Kidney (tissue), 14 donors: ENCODE data around the gene CAMKMT. TPM values are rescaled to one million over a fixed set of nuclear protein-coding genes. Genes with fewer than 3 reads are reported as not detected.

Experiments used
- DNase-seq, 5 donors: peaks; one replicate each; pipeline ENCODE4 v3.0.0-alpha.2; 2013 to 2020
- FAIRE-seq: peaks from 2 replicates; lab custom pipeline; 2012; peaks lifted over from hg19 to GRCh38; lab: Jason Lieb, UNC
- H3K27ac ChIP-seq, 2 donors: one replicate each; pipeline ENCODE4 v1.7.0; 2013; ENCODE audit warnings: low read depth in 2 of 2, low read length in 2 of 2, inconsistent platforms in 1 of 2
- H3K27me3 ChIP-seq: one replicate; pipeline ENCODE4 v1.7.1; 2013; ENCODE audit warnings: low read length, inconsistent platforms; ENCODE audit not compliant: control insufficient read depth, insufficient read depth
- H3K36me3 ChIP-seq, 3 donors: one replicate each; pipeline versions ENCODE4 v1.7.0 to v1.7.1; 2013; ENCODE audit warnings: low read length in 3 of 3, control low read depth in 1 of 3, inconsistent platforms in 1 of 3; ENCODE audit not compliant: insufficient read depth in 3 of 3, control insufficient read depth in 2 of 3
- H3K4me1 ChIP-seq, 3 donors: one replicate each; pipeline versions ENCODE4 v1.7.0 to v1.7.1; 2013; ENCODE audit warnings: low read length in 3 of 3, inconsistent platforms in 1 of 3, low read depth in 1 of 3; ENCODE audit not compliant: control insufficient read depth in 2 of 3, insufficient read depth in 2 of 3
- H3K4me3 ChIP-seq, 3 donors: one replicate each; pipeline versions ENCODE4 v1.7.0 to v1.8.1; 2013; ENCODE audit warnings: low read length in 3 of 3, control low read depth in 1 of 3, inconsistent platforms in 1 of 3
- H3K9ac ChIP-seq, 3 donors: one replicate each; pipeline versions ENCODE4 v1.7.0 to v1.7.1; 2013; ENCODE audit warnings: low read length in 3 of 3, control low read depth in 1 of 3, inconsistent platforms in 1 of 3
- H3K9me3 ChIP-seq, 3 donors: one replicate each; pipeline versions ENCODE4 v1.7.0 to v1.7.1; 2013; ENCODE audit warnings: low read length in 3 of 3, control low read depth in 1 of 3, inconsistent platforms in 1 of 3; ENCODE audit not compliant: control insufficient read depth in 2 of 3, insufficient read depth in 1 of 3
- intact Hi-C: fragments of 100-400 bp; cut with DNase I; formaldehyde crosslinking; loops from one replicate; pipeline ENCODE4 v1.11.1; 2022
- polyA plus RNA-seq: library from polyadenylated mRNA; stranded (reverse); fragments of 350-450 nt; fragmentation: Illumina TruSeq; extraction: RNeasy Lipid Tissue Mini Kit (QIAGEN cat#74804); gene quantifications from one replicate; pipeline ENCODE4 v1.2.3, GENCODE V29; 2014; ENCODE audit warnings: low read depth, low replicate concordance; ENCODE audit not compliant: insufficient read depth
- total RNA-seq: library from RNA; stranded (reverse); fragmentation: NEBNext Ultra II Directional; extraction: Animal tissue kit (Norgen Biotek cat#: 25700); gene quantifications from one replicate; pipeline ENCODE4 v1.2.1, GENCODE V29; 2021
- TF ChIP-seq, protein P1 (sequence below): IDR thresholded peaks from 3 replicates; pipeline ENCODE4 v1.5.1; 2012; ENCODE audit warnings: mild to moderate bottlenecking, moderate library complexity, borderline replicate concordance; ENCODE audit not compliant: insufficient read depth; ENCODE audit errors: extremely low read depth
- donor health status: control.
- donor health status: control.
- donor health status: control.
- donor health status: control.
- donor health status: control.
- donor health status: DM: yes; HTN: yes; CAD: no.
- donor health status: Normal renal cell carcinoma (clear cell type).

Gene CAMKMT
- total and polyA plus RNA-seq, 2 donors from 2014 or later = 9.9 to 14.5 TPM

- no peaks in the 10 kb centered on the region for H3K36me3 ChIP-seq
- H3K27ac ChIP-seq = no peak overlapping the region
- H3K9me3 ChIP-seq = no peaks in the 10 kb centered on the region
- H3K27me3 ChIP-seq = no peaks in the 10 kb centered on the region
- FAIRE-seq (no peak), DNase-seq (no peak)
- no peak overlapping the region for H3K9ac ChIP-seq
- TF ChIP-seq, protein P1, sequence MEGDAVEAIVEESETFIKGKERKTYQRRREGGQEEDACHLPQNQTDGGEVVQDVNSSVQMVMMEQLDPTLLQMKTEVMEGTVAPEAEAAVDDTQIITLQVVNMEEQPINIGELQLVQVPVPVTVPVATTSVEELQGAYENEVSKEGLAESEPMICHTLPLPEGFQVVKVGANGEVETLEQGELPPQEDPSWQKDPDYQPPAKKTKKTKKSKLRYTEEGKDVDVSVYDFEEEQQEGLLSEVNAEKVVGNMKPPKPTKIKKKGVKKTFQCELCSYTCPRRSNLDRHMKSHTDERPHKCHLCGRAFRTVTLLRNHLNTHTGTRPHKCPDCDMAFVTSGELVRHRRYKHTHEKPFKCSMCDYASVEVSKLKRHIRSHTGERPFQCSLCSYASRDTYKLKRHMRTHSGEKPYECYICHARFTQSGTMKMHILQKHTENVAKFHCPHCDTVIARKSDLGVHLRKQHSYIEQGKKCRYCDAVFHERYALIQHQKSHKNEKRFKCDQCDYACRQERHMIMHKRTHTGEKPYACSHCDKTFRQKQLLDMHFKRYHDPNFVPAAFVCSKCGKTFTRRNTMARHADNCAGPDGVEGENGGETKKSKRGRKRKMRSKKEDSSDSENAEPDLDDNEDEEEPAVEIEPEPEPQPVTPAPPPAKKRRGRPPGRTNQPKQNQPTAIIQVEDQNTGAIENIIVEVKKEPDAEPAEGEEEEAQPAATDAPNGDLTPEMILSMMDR = no peak
- intact Hi-C loops = no loop called here
- no peak overlapping the region for H3K4me3 ChIP-seq
- peaks cover 0 to 4% (median 4%) of the 10 kb centered on the region in 3 donors for H3K4me1 ChIP-seq
These were observed 427.7 kb downstream of the CAMKMT start for GRCh38 chr2:44789446-44789845.

DNA sequence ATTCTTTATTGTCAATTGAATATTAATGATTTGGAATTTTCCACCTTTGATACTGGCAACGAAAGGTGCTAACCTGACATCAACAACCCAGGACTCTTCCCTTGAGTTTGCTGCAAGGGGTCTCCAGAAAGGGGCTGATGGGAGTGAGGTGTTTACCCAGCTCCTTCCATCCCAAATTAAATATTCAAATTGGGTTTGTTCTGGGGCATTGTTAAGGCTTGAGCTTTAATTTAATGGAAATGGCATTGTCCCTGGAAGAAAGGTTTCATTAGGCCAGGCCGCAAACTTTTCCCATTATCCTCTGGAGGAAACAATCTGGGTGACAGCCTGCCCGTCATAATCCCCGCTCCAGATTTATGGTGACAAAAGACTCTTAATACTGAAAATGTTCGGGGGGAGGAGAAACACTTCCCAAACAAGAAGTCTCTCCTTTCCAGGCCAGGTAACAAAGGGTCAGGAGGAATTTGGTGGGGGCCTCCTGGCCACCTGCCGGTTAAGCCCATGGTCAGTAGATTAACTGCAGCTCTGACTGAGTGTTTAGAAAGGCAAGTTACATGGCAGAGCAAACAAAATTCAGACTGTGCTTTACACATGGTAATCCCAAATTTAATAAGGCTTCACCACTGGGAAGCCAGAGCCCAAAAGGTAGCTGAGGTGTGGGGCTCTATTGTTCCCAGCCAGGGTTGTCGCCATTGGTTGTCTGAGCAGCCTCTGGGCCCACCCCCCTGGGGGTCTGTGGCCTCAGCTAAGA, 428.4 kb downstream of the CAMKMT start:
- H3K9ac ChIP-seq = no peak overlapping the region
- intact Hi-C loops = no loop called here
- peaks cover 0 to 4% (median 4%) of the 10 kb centered on the region in 3 donors for H3K4me1 ChIP-seq
- DNase-seq (no peak), FAIRE-seq (no peak)
- TF ChIP-seq, protein P1 = no peak
- H3K4me3 ChIP-seq = no peak overlapping the region
- no peaks in the 10 kb centered on the region for H3K36me3 ChIP-seq
- H3K27ac ChIP-seq = no peak overlapping the region
- no peaks in the 10 kb centered on the region for H3K9me3 ChIP-seq
- H3K27me3 ChIP-seq = no peaks in the 10 kb centered on the region

DNA sequence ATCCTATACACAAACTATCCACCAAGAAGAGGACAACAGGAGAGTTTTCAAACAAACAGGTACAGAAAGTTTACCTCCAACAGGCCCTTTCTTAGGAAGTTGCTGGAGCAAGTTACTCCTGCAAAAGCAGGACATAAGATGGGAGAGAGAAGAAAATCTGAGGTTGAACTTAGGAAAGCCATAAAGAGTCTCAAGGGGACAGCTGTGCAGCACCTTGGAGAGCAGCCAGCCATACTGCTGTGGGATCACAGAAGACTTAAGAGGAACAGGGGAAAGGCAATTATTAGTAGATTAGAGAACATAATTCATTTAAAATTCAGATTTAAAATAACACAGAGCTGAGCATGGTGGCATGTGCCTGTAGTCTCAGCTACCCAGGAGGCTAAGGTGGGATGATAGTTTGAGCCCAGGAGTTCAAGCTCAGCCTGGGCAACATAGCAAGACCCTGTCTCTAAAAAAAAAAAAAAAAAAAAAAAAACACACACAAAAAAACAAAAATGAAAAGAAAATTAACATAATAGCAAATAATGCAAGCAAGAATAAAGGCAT, 431.6 kb downstream of the CAMKMT start:
- Histone ChIP-seq H3K9ac (no peak overlapping the region), H3K27me3 (peaks cover 6% of the 10 kb centered on the region), H3K4me3 (no peak overlapping the region), H3K36me3 (no peaks in the 10 kb centered on the region), H3K27ac (no peak overlapping the region), H3K4me1 (no peaks in the 10 kb centered on the region), H3K9me3 (no peaks in the 10 kb centered on the region)
- TF ChIP-seq, protein P1 = no peak
- FAIRE-seq (no peak), DNase-seq (peak in 3 of 5 donors; percentile 71 to 79 (median 75))
- intact Hi-C loops = no loop called here
